ENCODE data around the gene ZNF335. TPM values are rescaled to one million over a fixed set of nuclear protein-coding genes. Genes with fewer than 3 reads are reported as not detected.

ZNF335 gene
- total and polyA plus RNA-seq, 8 donors: 7.4 to 27.4 (median 8.8) TPM

- TF ChIP-seq CTCF (IDR thresholded peaks at IDR 0.05): peak in 3 of 4 donors; percentile 10 to 24 (median 23)
- H3K36me3 ChIP-seq: peaks cover 0 to 86% (median 45%) of the 10 kb centered on the region in 3 donors
- 79 to 80% methylated on average over 34 of the region's 34 CpGs for WGBS, 2 donors
- H3K4me1 ChIP-seq: no peaks in the 10 kb centered on the region
- H3K27me3 ChIP-seq: no peaks in the 10 kb centered on the region
- FAIRE-seq: no peak
- H3K9me3 ChIP-seq: no peaks in the 10 kb centered on the region
- no peak overlapping the region for H3K27ac ChIP-seq
- intact Hi-C loops (cut with DNase I): loop anchor here in 1 of 3 donors (10.0 kb wide), 1 partner anchor 139 kb away; the partner anchor contains the start of gene TNNC2
- ATAC-seq: peak; percentile 53 to 89 (median 76)
- DNase-seq: peak in 2 of 6 donors; percentile 43 to 54
- no peak overlapping the region for H3K4me3 ChIP-seq
These were observed 8.7 kb downstream of the ZNF335 start for GRCh38 chr20:45963059-45964005.

- TF ChIP-seq CTCF (IDR thresholded peaks at IDR 0.05): no peak
- Histone ChIP-seq H3K9me3 (no peaks in the 10 kb centered on the region), H3K36me3 (peaks cover 0 to 89% (median 49%) of the 10 kb centered on the region in 3 donors), H3K4me3 (no peak overlapping the region), H3K4me1 (no peaks in the 10 kb centered on the region), H3K27me3 (no peaks in the 10 kb centered on the region), H3K27ac (no peak overlapping the region)
- 92 to 95% methylated on average over 25 to 26 of the region's 26 CpGs for WGBS, 2 donors
- DNase-seq (peak in 2 of 6 donors; percentile 19 to 64), FAIRE-seq (no peak), ATAC-seq (no peak)
- intact Hi-C loops (cut with DNase I): loop anchor here in 1 of 3 donors (10.0 kb wide), 1 partner anchor 137 kb away; the partner anchor contains the start of gene TNNC2
These were observed 9.8 kb downstream of the ZNF335 start for GRCh38 chr20:45962031-45962755.

- H3K36me3 ChIP-seq: peaks cover 0 to 72% (median 51%) of the 10 kb centered on the region in 3 donors
- DNase-seq: peak in 1 of 6 donors; percentile 25
- H3K27me3 ChIP-seq: no peaks in the 10 kb centered on the region
- H3K4me1 ChIP-seq: no peaks in the 10 kb centered on the region
- TF ChIP-seq CTCF (IDR thresholded peaks at IDR 0.05): no peak
- FAIRE-seq: no peak
- WGBS, 2 donors: 96% methylated on average over 14 of the region's 14 CpGs
- intact Hi-C loops (cut with DNase I): loop anchor here in 1 of 3 donors (10.0 kb wide), 1 partner anchor 135 kb away; the partner anchor contains the start of gene TNNC2
- no peak overlapping the region for H3K27ac ChIP-seq
- no peak overlapping the region for H3K4me3 ChIP-seq
- no peaks in the 10 kb centered on the region for H3K9me3 ChIP-seq
- ATAC-seq: no peak
These were observed 11.9 kb downstream of the ZNF335 start for GRCh38 chr20:45959956-45960630.

GRCh38 chr20:45959126-45959525, 12.9 kb downstream of the ZNF335 start:
- Histone ChIP-seq H3K36me3 (peaks cover 0 to 63% (median 46%) of the 10 kb centered on the region in 3 donors), H3K4me3 (no peak overlapping the region), H3K27me3 (no peaks in the 10 kb centered on the region), H3K4me1 (no peaks in the 10 kb centered on the region), H3K27ac (no peak overlapping the region), H3K9me3 (no peaks in the 10 kb centered on the region)
- no peak for FAIRE-seq
- peak in 1 of 6 donors; percentile 43 for DNase-seq
- WGBS, 2 donors: 92 to 97% methylated on average over 16 of the region's 16 CpGs
- ATAC-seq: no peak
- intact Hi-C loops (cut with DNase I): no loop called here
- no peak for TF ChIP-seq CTCF (IDR thresholded peaks at IDR 0.05)

All from pancreas (tissue), 10 donors.